B cell (primary cell): ENCODE results near the gene F12. TPM values are rescaled to one million over a fixed set of nuclear protein-coding genes. Genes with fewer than 3 reads are reported as not detected.

Experiments used
- ATAC-seq: fragments of 200-7000 bp; cut with Tn5 transposase; one replicate; pipeline ENCODE4 v1.10.0; 2021; ENCODE audit warnings: low read depth, mild to moderate bottlenecking, moderate number of reproducible peaks, moderate library complexity
- CTCF ChIA-PET: fragments of 350-600 bp; sonication (Branson Sonifier 250); formaldehyde crosslinking; loops from one replicate; lab custom pipeline; 2021; ENCODE audit warnings: antibody characterized with exemption, inconsistent platforms; lab: Charles Lee
- POLR2A ChIA-PET: fragments of 350-600 bp; sonication (Branson Sonifier 250); formaldehyde crosslinking; loops from one replicate; lab custom pipeline; 2021; ENCODE audit warnings: antibody characterized with exemption; lab: Charles Lee
- DNase-seq: peaks from one replicate; pipeline ENCODE4 v3.0.0; 2013
- H2AFZ ChIP-seq: 2 replicates; pipeline ENCODE4 v1.6.1; 2012; ENCODE audit warnings: mild to moderate bottlenecking, low read depth, low read length; ENCODE audit not compliant: insufficient read depth, poor library complexity, severe bottlenecking
- H3K27ac ChIP-seq, 2 donors: 1 replicate in 1 of 2; 2 replicates in 1 of 2; pipeline ENCODE4 v1.5.1; 2012 to 2013; ENCODE audit warnings: low read length in 2 of 2, mild to moderate bottlenecking in 2 of 2, moderate library complexity in 1 of 2
- H3K27me3 ChIP-seq, 4 experiments: fragments of 200-600 bp in 1 of 4; sonication (generic) in 1 of 4; replicated peaks in 1 of 4; 1 replicate in 2 of 4; 2 replicates in 2 of 4; pipeline versions ENCODE4 v1.6.1 to v1.7.0; 2013 to 2016; ENCODE audit warnings: low read length in 3 of 4, mild to moderate bottlenecking in 2 of 4, mixed read lengths in 1 of 4, moderate library complexity in 1 of 4; ENCODE audit not compliant: insufficient read depth in 4 of 4, control insufficient read depth in 3 of 4; ENCODE audit errors: control extremely low read depth in 1 of 4
- H3K36me3 ChIP-seq, 2 experiments: replicated peaks in 1 of 2; 1 replicate in 1 of 2; 2 replicates in 1 of 2; pipeline versions ENCODE4 v1.6.1 to v1.7.1; 2013; ENCODE audit warnings: low read length in 1 of 2; ENCODE audit not compliant: insufficient read depth in 2 of 2, control insufficient read depth in 1 of 2; ENCODE audit errors: control extremely low read depth in 1 of 2, extremely low read depth in 1 of 2
- H3K4me1 ChIP-seq, 2 donors: fragments of 200-600 bp in 1 of 2; sonication (generic) in 1 of 2; 1 replicate in 1 of 2; 2 replicates in 1 of 2; pipeline versions ENCODE4 v1.5.1 to v1.6.1; 2013 to 2017; ENCODE audit warnings: low read length in 2 of 2; ENCODE audit not compliant: control insufficient read depth in 2 of 2, insufficient read depth in 2 of 2
- H3K4me2 ChIP-seq: replicated peaks from 2 replicates; pipeline ENCODE3; 2012; ENCODE audit warnings: mild to moderate bottlenecking, low read depth, low read length; ENCODE audit not compliant: poor library complexity, severe bottlenecking
- H3K4me3 ChIP-seq, 5 experiments: fragments of 200-600 bp in 1 of 5; sonication (generic) in 1 of 5; 1 replicate in 3 of 5; 2 replicates in 2 of 5; pipeline versions ENCODE4 v1.5.1 to v1.7.0; 2011 to 2016; ENCODE audit warnings: low read length in 4 of 5, mild to moderate bottlenecking in 4 of 5, low read depth in 2 of 5, control low read depth in 1 of 5, moderate library complexity in 1 of 5; ENCODE audit not compliant: insufficient read depth in 1 of 5; ENCODE audit errors: control extremely low read depth in 1 of 5, extremely low read depth in 1 of 5
- H3K79me2 ChIP-seq: fragments of 200-600 bp; sonication (generic); one replicate; pipeline ENCODE4 v1.6.0; 2016; ENCODE audit warnings: low read length; ENCODE audit not compliant: control insufficient read depth, insufficient read depth
- H3K9ac ChIP-seq: fragments of 200-600 bp; sonication (generic); 2 replicates; pipeline ENCODE4 v1.6.1; 2017; ENCODE audit warnings: mild to moderate bottlenecking, low read length, moderate library complexity
- H3K9me3 ChIP-seq, 3 donors: one replicate each; pipeline versions ENCODE4 v1.6.1 to v1.7.1; 2013; ENCODE audit warnings: low read length in 2 of 3; ENCODE audit not compliant: control insufficient read depth in 2 of 3, insufficient read depth in 1 of 3; ENCODE audit errors: control extremely low read depth in 1 of 3
- H4K20me1 ChIP-seq: 2 replicates; pipeline ENCODE4 v1.6.0; 2012; ENCODE audit warnings: mild to moderate bottlenecking, low read length; ENCODE audit not compliant: insufficient read depth, control insufficient read depth, poor library complexity, severe bottlenecking
- H3K27ac Mint-ChIP-seq: one replicate; pipeline ENCODE4 v1.8.0; 2021; ENCODE audit warnings: mixed read lengths
- H3K27me3 Mint-ChIP-seq: one replicate; pipeline ENCODE4 v1.8.0; 2021; ENCODE audit warnings: mixed read lengths
- H3K4me1 Mint-ChIP-seq: one replicate; pipeline ENCODE4 v1.8.0; 2021; ENCODE audit warnings: mixed read lengths
- H3K4me3 Mint-ChIP-seq: one replicate; pipeline ENCODE4 v1.8.0; 2021; ENCODE audit warnings: mixed read lengths
- H3K9me3 Mint-ChIP-seq: one replicate; pipeline ENCODE4 v1.8.0; 2022; ENCODE audit warnings: mixed read lengths; ENCODE audit not compliant: insufficient read depth
- CTCF ChIP-seq: fragments of 200-600 bp; IDR thresholded peaks from one replicate; pipeline ENCODE4 v1.8.0; 2022; ENCODE audit warnings: antibody characterized with exemption, mild to moderate bottlenecking
- EZH2 ChIP-seq: IDR thresholded peaks from 2 replicates; pipeline ENCODE4 v1.6.1; 2012; ENCODE audit warnings: borderline replicate concordance, low read depth, mild to moderate bottlenecking, moderate library complexity, low read length; ENCODE audit not compliant: insufficient read depth, poor library complexity, severe bottlenecking
- WGBS: methylation state at CpG from one replicate; pipeline ENCODE4 v1.1.5; 2013; ENCODE audit warnings: missing lambda C conversion rate; ENCODE audit not compliant: insufficient coverage; 5-methylcytosine and 5-hydroxymethylcytosine counted together
- intact Hi-C: fragments of 100-400 bp; cut with micrococcal nuclease; formaldehyde crosslinking; loops from one replicate; pipeline ENCODE4 v1.10.0; 2022
- polyA plus RNA-seq: library from polyadenylated mRNA; depleted of rRNA; stranded (reverse); fragments of >200 nt; gene quantifications from 2 replicates; pipeline ENCODE4 v1.2.3, GENCODE V29; 2012
- total RNA-seq, 2 donors: library from RNA; stranded (reverse); fragments of 120-200 nt in 1 of 2; gene quantifications; 1 replicate in 1 of 2; 2 replicates in 1 of 2; pipeline versions ENCODE4 v1.2.3 to v1.2.4, GENCODE V29; 2013 to 2022

F12 gene
- total and polyA plus RNA-seq, 2 donors (not counting 1 experiment from before 2014, with no cell fraction given) = 3.1 TPM; not detected in 1

- Mint-ChIP-seq H3K9me3 (no peaks in the 10 kb centered on the region), H3K4me3 (peak overlapping the region; percentile 96), H3K4me1 (peaks cover 27% of the 10 kb centered on the region), H3K27ac (peak overlapping the region; percentile 97), H3K27me3 (no peaks in the 10 kb centered on the region)
- peak; percentile 53 for ATAC-seq
- WGBS = under 1% methylated on average over 84 of the region's 84 CpGs
- H3K4me3 ChIP-seq = peak overlapping the region; percentile 13 to 91 (median 74)
- peak overlapping the region; percentile 87 for H3K9ac ChIP-seq
- ChIA-PET POLR2A (interaction anchor here (0.5 to 6.7 kb wide), 11 partner anchors 7 to 114 kb away, joined by 3 to 87 read pairs (median 6); partner anchors contain the start of genes DOK3, GRK6, LMAN2 and PFN3), CTCF (interaction anchor here (0.6 to 21.3 kb wide), 23 partner anchors 9 to 152 kb away, joined by 3 to 628 read pairs (median 6); partner anchors contain the start of genes DOK3, F12, GRK6 and LMAN2)
- peak overlapping the region; percentile 99 for H3K4me2 ChIP-seq
- H3K4me1 ChIP-seq = peaks cover 17 to 32% of the 10 kb centered on the region in 2 donors
- peak; percentile 98 for DNase-seq
- H3K36me3 ChIP-seq = no peaks in the 10 kb centered on the region
- H3K27me3 ChIP-seq = peaks cover 0 to 7% (median 0%) of the 10 kb centered on the region in 4 experiments
- H3K27ac ChIP-seq = peak overlapping the region; percentile 88 to 97
- H4K20me1 ChIP-seq = peaks cover 30% of the 10 kb centered on the region
- intact Hi-C loops = loop anchor here (1.0 to 2.0 kb wide), 8 partner anchors 8 to 136 kb away; partner anchors contain the start of genes GRK6, PDLIM7 and PRR7
- peaks cover 21% of the 10 kb centered on the region for H3K79me2 ChIP-seq
- peak overlapping the region; percentile 8 for H2AFZ ChIP-seq
- H3K9me3 ChIP-seq = peaks cover 0 to 4% (median 0%) of the 10 kb centered on the region in 3 donors
- TF ChIP-seq CTCF (peak; percentile 81), EZH2 (no peak)
These were observed 45.2 kb upstream of the F12 start for GRCh38 chr5:177454397-177455035.
